HEK293 (cell line): ENCODE results near the gene PIGO.

Source experiments
- BCL6B ChIP-seq: fragments of 450-650 bp; formaldehyde crosslinking; IDR thresholded peaks from 2 replicates; pipeline ENCODE4 v1.5.1; 2017; ENCODE audit warnings: missing biosample characterization, missing genetic modification characterization
- CTCF ChIP-seq: fragments of 450-650 bp; formaldehyde crosslinking; IDR thresholded peaks from 2 replicates; pipeline ENCODE4 v1.5.1; 2016; ENCODE audit warnings: missing biosample characterization, missing genetic modification characterization
- GLIS2 ChIP-seq: fragments of 450-650 bp; formaldehyde crosslinking; IDR thresholded peaks from 2 replicates; pipeline ENCODE4 v1.5.1; 2016; ENCODE audit warnings: missing biosample characterization, missing genetic modification characterization
- INSM2 ChIP-seq: fragments of 450-650 bp; formaldehyde crosslinking; IDR thresholded peaks from 2 replicates; pipeline ENCODE4 v1.5.1; 2016; ENCODE audit warnings: missing biosample characterization, missing genetic modification characterization
- KLF9 ChIP-seq: fragments of 450-650 bp; formaldehyde crosslinking; IDR thresholded peaks from 2 replicates; pipeline ENCODE4 v1.5.1; 2016; ENCODE audit warnings: missing biosample characterization, missing genetic modification characterization, low read depth
- OSR2 ChIP-seq: fragments of 450-650 bp; formaldehyde crosslinking; IDR thresholded peaks from 2 replicates; pipeline ENCODE4 v1.5.1; 2016; ENCODE audit warnings: missing biosample characterization, missing genetic modification characterization
- REPIN1 ChIP-seq: fragments of 450-650 bp; formaldehyde crosslinking; IDR thresholded peaks from 2 replicates; pipeline ENCODE4 v1.5.1; 2017; ENCODE audit warnings: missing biosample characterization, missing genetic modification characterization, low read depth
- SCRT2 ChIP-seq: fragments of 450-650 bp; formaldehyde crosslinking; IDR thresholded peaks from 2 replicates; pipeline ENCODE4 v1.5.1; 2016; ENCODE audit warnings: missing biosample characterization, missing genetic modification characterization
- ZBTB10 ChIP-seq: fragments of 450-650 bp; formaldehyde crosslinking; IDR thresholded peaks from 2 replicates; pipeline ENCODE4 v1.5.1; 2016; ENCODE audit warnings: missing biosample characterization, missing genetic modification characterization
- ZBTB44 ChIP-seq: fragments of 450-650 bp; IDR thresholded peaks from 2 replicates; pipeline ENCODE4 v1.5.1; 2018; ENCODE audit warnings: missing biosample characterization, mild to moderate bottlenecking, missing genetic modification characterization
- ZFP69B ChIP-seq: fragments of 450-650 bp; formaldehyde crosslinking; IDR thresholded peaks from 2 replicates; pipeline ENCODE4 v1.5.1; 2016; ENCODE audit warnings: missing biosample characterization, missing genetic modification characterization
- ZNF148 ChIP-seq: fragments of 450-650 bp; formaldehyde crosslinking; IDR thresholded peaks from 2 replicates; pipeline ENCODE4 v1.5.0; 2017; ENCODE audit warnings: missing biosample characterization, missing genetic modification characterization, borderline replicate concordance
- ZNF174 ChIP-seq: fragments of 450-650 bp; formaldehyde crosslinking; IDR thresholded peaks from 2 replicates; pipeline ENCODE4 v1.5.0; 2017; ENCODE audit warnings: missing biosample characterization, mild to moderate bottlenecking, missing genetic modification characterization
- ZNF366 ChIP-seq: fragments of 450-650 bp; formaldehyde crosslinking; conservative IDR thresholded peaks from 2 replicates; pipeline ENCODE4 v1.5.1; 2016; ENCODE audit warnings: missing biosample characterization, missing genetic modification characterization
- ZNF391 ChIP-seq: fragments of 450-650 bp; formaldehyde crosslinking; IDR thresholded peaks from 2 replicates; pipeline ENCODE4 v1.5.1; 2016; ENCODE audit warnings: low read depth, missing biosample characterization, missing genetic modification characterization, borderline replicate concordance
- ZNF423 ChIP-seq: fragments of 450-650 bp; formaldehyde crosslinking; IDR thresholded peaks from 2 replicates; pipeline ENCODE4 v1.5.1; 2016; ENCODE audit warnings: missing biosample characterization, missing genetic modification characterization
- ZNF426 ChIP-seq: fragments of 450-650 bp; formaldehyde crosslinking; IDR thresholded peaks from 2 replicates; pipeline ENCODE4 v1.5.1; 2017; ENCODE audit warnings: missing biosample characterization, missing genetic modification characterization, mild to moderate bottlenecking, inconsistent platforms, moderate library complexity
- ZNF488 ChIP-seq: fragments of 450-650 bp; formaldehyde crosslinking; IDR thresholded peaks from 2 replicates; pipeline ENCODE4 v1.5.1; 2016; ENCODE audit warnings: missing biosample characterization, missing genetic modification characterization
- ZNF521 ChIP-seq: fragments of 450-650 bp; formaldehyde crosslinking; IDR thresholded peaks from 2 replicates; pipeline ENCODE4 v1.5.1; 2017; ENCODE audit warnings: missing biosample characterization, mild to moderate bottlenecking, missing genetic modification characterization
- ZNF548 ChIP-seq: fragments of 450-650 bp; formaldehyde crosslinking; IDR thresholded peaks from 2 replicates; pipeline ENCODE4 v1.5.1; 2016; ENCODE audit warnings: missing biosample characterization, missing genetic modification characterization
- ZNF580 ChIP-seq: fragments of 450-650 bp; formaldehyde crosslinking; IDR thresholded peaks from 2 replicates; pipeline ENCODE4 v1.5.1; 2016; ENCODE audit warnings: missing biosample characterization, missing genetic modification characterization
- ZNF692 ChIP-seq: fragments of 450-650 bp; formaldehyde crosslinking; IDR thresholded peaks from 2 replicates; pipeline ENCODE4 v1.5.1; 2016; ENCODE audit warnings: missing biosample characterization, missing genetic modification characterization
- ZNF768 ChIP-seq: fragments of 450-650 bp; formaldehyde crosslinking; IDR thresholded peaks from 2 replicates; pipeline ENCODE4 v1.5.1; 2018; ENCODE audit warnings: missing biosample characterization, mild to moderate bottlenecking, missing genetic modification characterization
- ZNF785 ChIP-seq: fragments of 450-650 bp; formaldehyde crosslinking; IDR thresholded peaks from 2 replicates; pipeline ENCODE4 v1.5.1; 2016; ENCODE audit warnings: missing biosample characterization, missing genetic modification characterization

Gene PIGO

GRCh38 chr9:35115680-35116538, 19.5 kb upstream of the PIGO start, which contains the start of gene ATOSB (continued):
- peak; percentile 100 for TF ChIP-seq ZNF692 (tag by site-specific recombination)
- TF ChIP-seq ZBTB10 (tag by site-specific recombination) = no peak
- TF ChIP-seq ZNF174 = no peak
- TF ChIP-seq INSM2 (tag by site-specific recombination) = no peak
- no peak for TF ChIP-seq ZBTB44 (tag by site-specific recombination)
- TF ChIP-seq ZNF423 = no peak
- TF ChIP-seq ZNF785 (tag by site-specific recombination) = no peak
- peak; percentile 29 for TF ChIP-seq OSR2 (tag by site-specific recombination)
- TF ChIP-seq ZNF548 (tag by site-specific recombination) = no peak
- TF ChIP-seq ZNF148 (tag by site-specific recombination) = no peak
- TF ChIP-seq ZNF488 (tag by site-specific recombination) = no peak
- TF ChIP-seq ZNF391 (tag by site-specific recombination) = no peak
- TF ChIP-seq ZNF768 (tag by site-specific recombination) = no peak
- TF ChIP-seq ZNF366 (tag by site-specific recombination) = peak; percentile 79
- no peak for TF ChIP-seq CTCF (tag by site-specific recombination)
- TF ChIP-seq ZNF580 (tag by site-specific recombination) = no peak
- peak; percentile 91 for TF ChIP-seq KLF9 (tag by site-specific recombination)
- TF ChIP-seq ZNF426 (tag by site-specific recombination) = no peak
- peak; percentile 99 for TF ChIP-seq ZFP69B
- TF ChIP-seq ZNF521 = no peak
- TF ChIP-seq REPIN1 (tag by site-specific recombination) = no peak
- 0 out of 2 replicates have a peak, but pooled peaks have one; percentile 14 for TF ChIP-seq SCRT2 (tag by site-specific recombination)
- TF ChIP-seq GLIS2 (tag by site-specific recombination) = peak; percentile 89
- no peak for TF ChIP-seq BCL6B (tag by site-specific recombination)
